Ovary (tissue), 9 donors: Measurements from ENCODE around the gene UBE2E1. TPM values are rescaled to one million over a fixed set of nuclear protein-coding genes. Genes with fewer than 3 reads are reported as not detected.
"Not testable (repeated sequence)": the region's sequence is repeated elsewhere in the genome, so short reads cannot be mapped to it uniquely, and the experiment has no call there.

ENCODE experiments used
- DNase-seq, 5 donors: peaks; one replicate each; pipeline ENCODE4 v3.0.0-alpha.2; 2019 to 2020
- H3K27ac ChIP-seq, 2 donors: fragments of 200-600 bp; one replicate each; pipeline versions ENCODE4 v1.5.1 to v1.8.0; 2019 to 2022
- H3K27me3 ChIP-seq: fragments of 200-600 bp; one replicate; pipeline ENCODE4 v1.8.0; 2022
- H3K36me3 ChIP-seq: fragments of 200-600 bp; sonication (generic); one replicate; pipeline ENCODE4 v1.5.1; 2019
- H3K4me1 ChIP-seq: one replicate; pipeline ENCODE4 v1.8.1; 2013; ENCODE audit warnings: mild to moderate bottlenecking, moderate library complexity; ENCODE audit not compliant: insufficient read depth
- H3K4me3 ChIP-seq: fragments of 200-600 bp; sonication (generic); one replicate; pipeline ENCODE4 v1.5.1; 2017
- H3K9me3 ChIP-seq, 2 donors: fragments of 200-600 bp in 1 of 2; sonication (generic) in 1 of 2; one replicate each; pipeline versions ENCODE4 v1.5.1 to v1.8.1; 2013 to 2019; ENCODE audit warnings: mild to moderate bottlenecking in 1 of 2, moderate library complexity in 1 of 2
- CTCF ChIP-seq, 3 donors: fragments of 450-650 bp in 2 of 3; fragments of 200-600 bp in 1 of 3; IDR thresholded peaks; one replicate each; pipeline versions ENCODE4 v1.5.1 to v1.8.0; 2016 to 2022; ENCODE audit warnings: antibody characterized with exemption in 3 of 3, mild to moderate bottlenecking in 1 of 3
- EP300 ChIP-seq: sonication (generic); formaldehyde crosslinking; IDR thresholded peaks from one replicate; pipeline ENCODE4 v1.6.1; 2017; ENCODE audit warnings: antibody characterized with exemption
- POLR2A ChIP-seq: fragments of 450-650 bp; IDR thresholded peaks from one replicate; pipeline ENCODE4 v1.6.1; 2017; ENCODE audit warnings: antibody characterized with exemption, mild to moderate bottlenecking, moderate library complexity
- WGBS, 3 donors: extraction: QIAGEN DNeasy Blood & Tissue Kit in 1 of 3; methylation state at CpG; one replicate each; pipeline versions ENCODE4 v1.1.5 to v1.1.7; 2013 to 2017; 5-methylcytosine and 5-hydroxymethylcytosine counted together
- intact Hi-C, 4 donors: fragments of 100-400 bp; cut with DNase I; formaldehyde crosslinking; loops; one replicate each; pipeline versions ENCODE4 v1.11.0 to v1.15.1; 2022 to 2023
- polyA plus RNA-seq, 2 donors: library from polyadenylated mRNA; stranded (reverse); fragments of 200-250 nt in 1 of 2; fragments of 350-450 nt in 1 of 2; fragmentation: Illumina TruSeq in 1 of 2; extraction: RNeasy Lipid Tissue Mini Kit (QIAGEN cat#74804) in 1 of 2; gene quantifications; one replicate each; pipeline ENCODE4 v1.2.3, GENCODE V29; 2013 to 2014
- total RNA-seq, 7 donors: library from RNA; depleted of rRNA in 2 of 7; stranded (reverse); fragments of >200 nt in 2 of 7; fragmentation: NEBNext Ultra II Directional in 3 of 7; extraction: Animal tissue kit (Norgen Biotek cat#: 25700) in 3 of 7; gene quantifications; one replicate each; pipeline versions ENCODE4 v1.1.0 to v1.2.4, GENCODE V29; 2016 to 2023
- donor health status: DM: no; HTN: no; CAD: no; lungs with moderate emphysema.
- donor health status: DM: no; HTN: no; CAD: no.
- donor health status: Bipolar disorder and iron deficiency.
- donor health status: DM: yes; HTN: yes; CAD: no.
- donor health status: DM: no; HTN: no; CAD: no.
- donor health status: DM: yes; HTN: yes; CAD: no.

UBE2E1 gene
- total and polyA plus RNA-seq, 9 donors, result 65.2 to 133 (median 76.7) TPM

DNA sequence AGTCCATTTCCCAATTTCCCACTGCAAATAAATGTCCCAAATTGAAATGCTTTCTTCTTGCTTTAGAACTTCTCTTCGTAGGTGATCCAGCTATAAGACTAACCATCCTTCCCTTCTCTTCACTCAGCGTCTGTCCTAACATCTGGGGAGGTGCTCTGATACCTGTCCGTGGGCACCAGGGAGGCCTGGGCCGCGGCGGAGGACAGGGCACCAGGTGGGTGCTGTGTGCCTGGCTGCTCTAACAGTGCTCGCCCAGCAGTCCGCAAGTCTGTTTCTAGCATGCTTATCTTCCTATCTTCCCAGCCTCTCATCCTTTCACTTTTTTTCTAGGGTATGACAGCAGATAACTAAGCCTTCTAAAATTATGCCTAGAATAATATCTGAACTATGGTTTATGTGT, 73.7 kb downstream of the UBE2E1 start:
- TF ChIP-seq EP300, result no peak
- TF ChIP-seq CTCF (IDR thresholded peaks at IDR 0.05), result no peak
- no peak for TF ChIP-seq POLR2A
- Histone ChIP-seq H3K4me3 (no peak overlapping the region), H3K27me3 (no peaks in the 10 kb centered on the region), H3K27ac (no peak overlapping the region), H3K36me3 (no peaks in the 10 kb centered on the region), H3K4me1 (peaks cover 3% of the 10 kb centered on the region), H3K9me3 (no peaks in the 10 kb centered on the region)
- 95 to 98% (median 97%) methylated on average over 8 of the region's 8 CpGs for WGBS, 3 donors
- DNase-seq, result no peak
- intact Hi-C loops, result no loop called here

- no peaks in the 10 kb centered on the region for H3K36me3 ChIP-seq
- intact Hi-C loops, result no loop called here
- WGBS, 3 donors, result 50 to 68% (median 63%) methylated on average over 4 of the region's 4 CpGs
- no peak for DNase-seq
- TF ChIP-seq POLR2A (no peak), EP300 (no peak), CTCF (IDR thresholded peaks at IDR 0.05) (no peak)
- H3K4me1 ChIP-seq, result peaks cover 3% of the 10 kb centered on the region
- H3K9me3 ChIP-seq, result no peaks in the 10 kb centered on the region
- no peak overlapping the region for H3K4me3 ChIP-seq
- H3K27ac ChIP-seq, result no peak overlapping the region
- no peaks in the 10 kb centered on the region for H3K27me3 ChIP-seq
Measured at GRCh38 chr3:23880703-23881339, 75.1 kb downstream of the UBE2E1 start.

- H3K36me3 ChIP-seq, H3K27ac ChIP-seq, H3K27me3 ChIP-seq, H3K4me1 ChIP-seq, intact Hi-C loops, DNase-seq, H3K9me3 ChIP-seq, H3K4me3 ChIP-seq: not testable (repeated sequence)
- 73 to 76% (median 76%) methylated on average over 4 of the region's 4 CpGs for WGBS, 3 donors
Measured at GRCh38 chr3:23881993-23882392, 76.2 kb downstream of the UBE2E1 start.

- Histone ChIP-seq H3K27ac (no peak overlapping the region), H3K4me1 (no peaks in the 10 kb centered on the region), H3K9me3 (no peaks in the 10 kb centered on the region), H3K4me3 (no peak overlapping the region), H3K36me3 (no peaks in the 10 kb centered on the region), H3K27me3 (no peaks in the 10 kb centered on the region)
- DNase-seq, result no peak
- TF ChIP-seq EP300, result no peak
- TF ChIP-seq POLR2A, result no peak
- 96 to 97% (median 97%) methylated on average over 28 of the region's 28 CpGs for WGBS, 3 donors
- intact Hi-C loops, result no loop called here
Measured at GRCh38 chr3:23882487-23882918, 76.7 kb downstream of the UBE2E1 start.

GRCh38 chr3:23884481-23884880, 78.7 kb downstream of the UBE2E1 start:
- no peak for TF ChIP-seq EP300
- TF ChIP-seq CTCF (IDR thresholded peaks at IDR 0.05), result no peak
- TF ChIP-seq POLR2A, result no peak
- H3K4me1 ChIP-seq, result no peaks in the 10 kb centered on the region

More at GRCh38 chr3:23884481-23884880, 78.7 kb downstream of the UBE2E1 start:
- no peaks in the 10 kb centered on the region for H3K9me3 ChIP-seq
- no peak overlapping the region for H3K27ac ChIP-seq
- 95 to 98% (median 96%) methylated on average over 2 of the region's 2 CpGs for WGBS, 3 donors
- H3K4me3 ChIP-seq, result no peak overlapping the region
- H3K36me3 ChIP-seq, result no peaks in the 10 kb centered on the region
- no peaks in the 10 kb centered on the region for H3K27me3 ChIP-seq
- DNase-seq, result no peak
- intact Hi-C loops, result no loop called here
